Measurements from ENCODE around the gene TCF12.

TCF12 gene

DNA sequence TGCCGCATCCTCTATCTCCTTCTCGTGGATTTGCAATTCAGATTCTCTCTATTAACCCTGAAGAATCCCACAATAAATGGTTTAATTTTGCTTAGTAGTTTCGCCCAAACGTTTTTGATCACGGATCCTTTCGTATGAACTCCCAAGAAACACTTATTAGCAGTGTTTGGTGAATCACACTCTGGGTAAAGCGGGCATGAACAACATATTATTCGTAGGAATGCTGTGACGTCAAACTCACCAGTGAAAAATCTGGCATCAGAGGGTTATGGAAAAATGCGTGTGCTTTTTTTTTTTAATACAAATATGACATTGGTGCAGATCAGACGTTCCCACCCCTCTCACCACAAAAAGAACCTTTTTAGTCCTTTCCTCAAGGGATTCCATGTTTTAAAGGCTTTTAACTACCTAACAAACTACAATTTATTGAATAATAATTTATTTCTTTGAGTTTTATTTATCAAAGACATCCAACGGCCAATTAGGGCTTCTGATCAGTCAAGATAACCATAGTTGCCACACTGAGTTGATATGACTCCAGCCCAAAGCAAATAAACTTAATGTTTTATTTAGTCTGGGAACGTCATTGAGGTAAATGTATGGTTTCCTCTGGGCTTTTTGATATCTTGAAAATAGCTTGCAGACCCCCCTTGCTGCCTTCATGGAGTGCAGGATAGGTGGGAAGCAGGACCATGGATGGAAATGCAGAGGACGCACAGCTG is 412.3 kb downstream of the TCF12 start:
- Histone ChIP-seq H3K9ac (ENCODE audit: low read depth, low read length, poor library complexity, severe bottlenecking) (peak overlapping the region; percentile 33), H3K9me3 (ENCODE audit: insufficient read depth, low read depth, low read length) (no peaks in the 10 kb centered on the region), H2AFZ (ENCODE audit: low read length) (no peak overlapping the region), H3K79me2 (ENCODE audit: insufficient read depth, low read length) (no peaks in the 10 kb centered on the region), H3K36me3 (ENCODE audit: insufficient read depth, low read length) (no peaks in the 10 kb centered on the region), H3K27me3 (ENCODE audit: insufficient read depth, low read length, poor library complexity, severe bottlenecking) (no peaks in the 10 kb centered on the region), H3K4me2 (ENCODE audit: low read depth, low read length, poor library complexity, severe bottlenecking) (peak overlapping the region; percentile 53), H3F3A (ENCODE audit: low read depth) (no peaks in the 10 kb centered on the region), H3K4me1 (ENCODE audit: insufficient read depth, low read length, poor library complexity, severe bottlenecking) (peaks cover 13% of the 10 kb centered on the region), H3K9me2 (replicated peaks; ENCODE audit: low read depth, low read length) (no peaks in the 10 kb centered on the region), H3K4me3 (ENCODE audit: low read length, poor library complexity, severe bottlenecking) (no peak overlapping the region), H4K20me1 (ENCODE audit: insufficient read depth, low read length, poor library complexity, severe bottlenecking) (no peaks in the 10 kb centered on the region)
- TF ChIP-seq EZH2phosphoT487 (IDR thresholded peaks at IDR 0.05; ENCODE audit: borderline replicate concordance) = no peak
- TF ChIP-seq, protein P1, sequence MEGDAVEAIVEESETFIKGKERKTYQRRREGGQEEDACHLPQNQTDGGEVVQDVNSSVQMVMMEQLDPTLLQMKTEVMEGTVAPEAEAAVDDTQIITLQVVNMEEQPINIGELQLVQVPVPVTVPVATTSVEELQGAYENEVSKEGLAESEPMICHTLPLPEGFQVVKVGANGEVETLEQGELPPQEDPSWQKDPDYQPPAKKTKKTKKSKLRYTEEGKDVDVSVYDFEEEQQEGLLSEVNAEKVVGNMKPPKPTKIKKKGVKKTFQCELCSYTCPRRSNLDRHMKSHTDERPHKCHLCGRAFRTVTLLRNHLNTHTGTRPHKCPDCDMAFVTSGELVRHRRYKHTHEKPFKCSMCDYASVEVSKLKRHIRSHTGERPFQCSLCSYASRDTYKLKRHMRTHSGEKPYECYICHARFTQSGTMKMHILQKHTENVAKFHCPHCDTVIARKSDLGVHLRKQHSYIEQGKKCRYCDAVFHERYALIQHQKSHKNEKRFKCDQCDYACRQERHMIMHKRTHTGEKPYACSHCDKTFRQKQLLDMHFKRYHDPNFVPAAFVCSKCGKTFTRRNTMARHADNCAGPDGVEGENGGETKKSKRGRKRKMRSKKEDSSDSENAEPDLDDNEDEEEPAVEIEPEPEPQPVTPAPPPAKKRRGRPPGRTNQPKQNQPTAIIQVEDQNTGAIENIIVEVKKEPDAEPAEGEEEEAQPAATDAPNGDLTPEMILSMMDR (conservative IDR thresholded peaks at IDR 0.05; ENCODE audit: low read length) = no peak

DNA sequence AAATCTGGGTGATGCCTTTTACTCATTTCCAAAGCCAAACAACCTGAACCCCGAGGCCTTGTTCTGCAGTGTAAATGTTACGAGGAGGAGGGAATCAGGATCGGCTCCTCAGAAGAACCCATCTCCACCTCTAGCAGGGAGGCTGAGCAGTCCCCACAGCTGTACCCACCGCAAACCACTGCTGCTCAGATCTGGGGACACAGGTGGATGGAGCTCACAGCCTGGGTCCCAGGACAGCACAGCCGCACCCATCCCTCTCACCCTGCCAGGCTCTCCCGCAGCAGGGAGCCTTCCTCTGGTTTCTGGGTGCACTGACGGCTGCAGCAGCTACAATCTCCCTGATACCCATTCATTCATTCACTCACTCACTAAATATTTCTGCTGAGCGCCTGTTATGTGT is 413.9 kb downstream of the TCF12 start:
- Histone ChIP-seq H3K9me2 (replicated peaks; ENCODE audit: low read depth, low read length) (no peaks in the 10 kb centered on the region), H3K79me2 (ENCODE audit: insufficient read depth, low read length) (no peaks in the 10 kb centered on the region), H3K4me1 (ENCODE audit: insufficient read depth, low read length, poor library complexity, severe bottlenecking) (peaks cover 13% of the 10 kb centered on the region), H3K9ac (ENCODE audit: low read depth, low read length, poor library complexity, severe bottlenecking) (no peak overlapping the region), H3K36me3 (ENCODE audit: insufficient read depth, low read length) (no peaks in the 10 kb centered on the region), H4K20me1 (ENCODE audit: insufficient read depth, low read length, poor library complexity, severe bottlenecking) (no peaks in the 10 kb centered on the region), H2AFZ (ENCODE audit: low read length) (no peak overlapping the region), H3K4me3 (ENCODE audit: low read length, poor library complexity, severe bottlenecking) (no peak overlapping the region), H3K4me2 (ENCODE audit: low read depth, low read length, poor library complexity, severe bottlenecking) (no peak overlapping the region), H3K27me3 (ENCODE audit: insufficient read depth, low read length, poor library complexity, severe bottlenecking) (no peaks in the 10 kb centered on the region), H3K9me3 (ENCODE audit: insufficient read depth, low read depth, low read length) (no peaks in the 10 kb centered on the region), H3F3A (ENCODE audit: low read depth) (no peaks in the 10 kb centered on the region)
- no peak for TF ChIP-seq EZH2phosphoT487 (IDR thresholded peaks at IDR 0.05; ENCODE audit: borderline replicate concordance)
- TF ChIP-seq, protein P1 (conservative IDR thresholded peaks at IDR 0.05; ENCODE audit: low read length) = no peak

DNA sequence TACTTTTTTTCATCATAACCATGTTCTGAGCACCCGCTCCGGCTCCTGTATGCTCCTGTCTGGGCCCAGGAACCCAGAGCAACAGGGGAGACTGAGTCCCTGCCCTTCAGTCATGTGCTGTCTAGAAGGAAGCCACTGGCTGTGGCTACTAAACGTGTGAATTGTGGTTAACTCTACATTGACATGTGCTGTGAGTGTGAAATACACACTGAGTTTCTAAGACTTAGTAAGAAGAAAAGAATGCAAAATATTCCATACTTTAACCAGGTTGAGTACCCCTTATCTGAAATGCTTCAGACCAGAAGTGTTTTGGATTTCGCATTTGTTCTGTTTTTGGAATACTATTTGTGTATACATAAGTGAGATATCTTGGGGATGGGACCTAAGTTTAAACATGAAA is 415.0 kb downstream of the TCF12 start:
- no peak overlapping the region for H3K9ac ChIP-seq (ENCODE audit: low read depth, low read length, poor library complexity, severe bottlenecking)
- H3K36me3 ChIP-seq (ENCODE audit: insufficient read depth, low read length) = no peaks in the 10 kb centered on the region
- H3K4me2 ChIP-seq (ENCODE audit: low read depth, low read length, poor library complexity, severe bottlenecking) = no peak overlapping the region
- H3K4me1 ChIP-seq (ENCODE audit: insufficient read depth, low read length, poor library complexity, severe bottlenecking) = peaks cover 18% of the 10 kb centered on the region
- H4K20me1 ChIP-seq (ENCODE audit: insufficient read depth, low read length, poor library complexity, severe bottlenecking) = no peaks in the 10 kb centered on the region
- H3F3A ChIP-seq (ENCODE audit: low read depth) = no peaks in the 10 kb centered on the region
- H3K27me3 ChIP-seq (ENCODE audit: insufficient read depth, low read length, poor library complexity, severe bottlenecking) = no peaks in the 10 kb centered on the region
- H2AFZ ChIP-seq (ENCODE audit: low read length) = no peak overlapping the region
- no peak for TF ChIP-seq EZH2phosphoT487 (IDR thresholded peaks at IDR 0.05; ENCODE audit: borderline replicate concordance)
- TF ChIP-seq, protein P1 (conservative IDR thresholded peaks at IDR 0.05; ENCODE audit: low read length) = no peak
- no peak overlapping the region for H3K4me3 ChIP-seq (ENCODE audit: low read length, poor library complexity, severe bottlenecking)
- H3K9me2 ChIP-seq (replicated peaks; ENCODE audit: low read depth, low read length) = no peaks in the 10 kb centered on the region
- no peaks in the 10 kb centered on the region for H3K9me3 ChIP-seq (ENCODE audit: insufficient read depth, low read depth, low read length)
- H3K79me2 ChIP-seq (ENCODE audit: insufficient read depth, low read length) = no peaks in the 10 kb centered on the region
